GM10266 (cell line): ENCODE measurements around the gene KRTAP3-2.

Experiments
- DNase-seq: peaks from one replicate; pipeline ENCODE4 v3.0.0; 2012; ENCODE audit errors: extremely low spot score
- TF ChIP-seq, protein P1 (sequence below): IDR thresholded peaks from 2 replicates; pipeline ENCODE4 v1.5.1; 2012; ENCODE audit warnings: mild to moderate bottlenecking, low read depth; ENCODE audit not compliant: control insufficient read depth, insufficient read depth; ENCODE audit errors: missing control alignments

Gene KRTAP3-2

DNA sequence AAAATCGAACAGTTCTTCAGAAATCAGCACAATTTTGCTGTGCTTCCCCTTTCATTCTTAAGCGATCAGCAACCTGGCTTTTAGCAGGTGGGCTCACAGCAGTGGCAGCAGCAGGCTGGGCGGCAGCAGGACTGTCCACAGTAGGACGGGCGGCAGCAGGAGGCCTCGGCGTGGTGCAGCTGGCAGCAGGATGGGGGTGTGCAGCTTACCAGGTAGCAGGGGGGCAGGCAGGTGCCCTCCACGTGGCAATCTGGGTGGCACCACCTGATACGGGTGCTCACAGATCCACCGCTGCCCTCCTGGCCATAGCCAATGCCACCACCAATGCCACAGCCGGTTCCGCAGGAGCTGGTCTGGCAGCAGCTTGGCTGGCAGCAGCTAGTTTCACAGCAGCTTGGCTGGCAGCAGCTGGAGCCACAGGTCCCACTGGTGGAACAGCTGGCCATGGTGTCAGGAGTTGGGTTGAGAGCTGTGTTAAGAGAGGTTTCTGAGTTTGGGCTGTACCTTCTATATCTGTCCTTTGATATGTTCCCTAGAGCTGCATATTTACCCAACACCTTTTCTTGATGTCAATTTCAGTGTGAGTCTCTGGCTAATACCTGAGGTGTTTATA lies 30.0 kb upstream of the KRTAP3-2 start, which contains the start of gene KRTAP1-4:
Gene KRTAP1-4 (minus strand): TSS at position 563 of the 613 bp plus-strand sequence. CDS start 117 bp downstream, at position 446.
- no peak for DNase-seq
- TF ChIP-seq, protein P1, sequence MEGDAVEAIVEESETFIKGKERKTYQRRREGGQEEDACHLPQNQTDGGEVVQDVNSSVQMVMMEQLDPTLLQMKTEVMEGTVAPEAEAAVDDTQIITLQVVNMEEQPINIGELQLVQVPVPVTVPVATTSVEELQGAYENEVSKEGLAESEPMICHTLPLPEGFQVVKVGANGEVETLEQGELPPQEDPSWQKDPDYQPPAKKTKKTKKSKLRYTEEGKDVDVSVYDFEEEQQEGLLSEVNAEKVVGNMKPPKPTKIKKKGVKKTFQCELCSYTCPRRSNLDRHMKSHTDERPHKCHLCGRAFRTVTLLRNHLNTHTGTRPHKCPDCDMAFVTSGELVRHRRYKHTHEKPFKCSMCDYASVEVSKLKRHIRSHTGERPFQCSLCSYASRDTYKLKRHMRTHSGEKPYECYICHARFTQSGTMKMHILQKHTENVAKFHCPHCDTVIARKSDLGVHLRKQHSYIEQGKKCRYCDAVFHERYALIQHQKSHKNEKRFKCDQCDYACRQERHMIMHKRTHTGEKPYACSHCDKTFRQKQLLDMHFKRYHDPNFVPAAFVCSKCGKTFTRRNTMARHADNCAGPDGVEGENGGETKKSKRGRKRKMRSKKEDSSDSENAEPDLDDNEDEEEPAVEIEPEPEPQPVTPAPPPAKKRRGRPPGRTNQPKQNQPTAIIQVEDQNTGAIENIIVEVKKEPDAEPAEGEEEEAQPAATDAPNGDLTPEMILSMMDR, result no peak

DNA sequence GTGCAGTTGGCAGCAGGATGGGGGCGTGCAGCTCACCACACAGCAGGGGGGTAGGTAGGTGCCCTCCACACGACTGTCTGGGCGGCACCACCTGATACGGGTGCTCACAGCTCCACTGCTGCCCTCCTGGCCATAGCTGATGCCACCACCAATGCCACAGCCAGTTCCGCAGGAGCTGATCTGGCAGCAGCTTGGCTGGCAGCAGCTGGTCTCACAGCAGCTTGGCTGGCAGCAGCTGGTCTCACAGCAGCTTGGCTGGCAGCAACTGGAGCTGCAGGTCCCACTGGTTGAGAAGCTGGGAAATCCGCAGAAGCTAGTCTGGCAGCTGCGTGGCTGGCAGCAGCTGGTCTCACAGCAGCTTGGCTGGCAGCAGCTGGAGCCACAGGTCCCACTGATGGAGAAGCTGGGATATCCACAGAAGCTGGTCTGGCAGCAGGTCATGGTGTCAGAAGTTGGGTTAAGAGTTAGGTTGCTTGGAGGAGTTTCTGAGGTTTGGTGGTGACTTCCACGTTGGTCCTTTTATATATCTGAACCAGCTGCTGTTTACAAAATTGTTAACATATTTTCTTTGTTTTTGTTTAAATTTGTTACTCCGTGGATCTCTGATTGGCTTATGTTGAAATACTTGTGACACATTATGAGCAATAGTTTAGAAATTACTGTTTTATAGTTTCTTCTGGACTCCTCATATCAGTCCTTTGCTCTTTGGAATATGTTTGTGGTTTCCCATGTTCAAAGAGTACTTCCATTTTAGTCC lies 27.2 kb upstream of the KRTAP3-2 start, which contains the start of gene KRTAP1-5:
Gene KRTAP1-5 (minus strand): TSS at position 494 of the 757 bp plus-strand sequence. CDS start 53 bp downstream, at position 441.
- DNase-seq, result no peak
- TF ChIP-seq, protein P1, result no peak

DNA sequence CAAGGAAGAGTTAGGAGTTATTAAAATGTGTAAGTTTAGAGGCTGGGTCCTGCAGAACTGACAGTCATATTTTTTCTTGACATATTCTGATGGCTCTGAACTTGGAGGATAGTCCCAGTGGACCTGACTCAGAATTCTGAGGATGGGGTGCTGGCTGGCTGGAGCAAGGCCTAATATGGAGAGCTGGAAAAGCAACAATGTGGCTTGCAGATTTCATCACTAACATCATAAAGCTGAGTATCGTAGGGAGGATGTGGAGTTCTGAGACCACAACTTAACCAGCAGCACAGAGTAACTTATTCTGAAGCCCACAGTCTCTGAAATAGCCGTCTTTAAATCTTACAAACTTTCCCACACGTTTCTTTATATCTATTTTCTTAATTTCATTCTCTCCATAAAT lies 25.0 kb upstream of the KRTAP3-2 start:
- TF ChIP-seq, protein P1, result no peak

DNA sequence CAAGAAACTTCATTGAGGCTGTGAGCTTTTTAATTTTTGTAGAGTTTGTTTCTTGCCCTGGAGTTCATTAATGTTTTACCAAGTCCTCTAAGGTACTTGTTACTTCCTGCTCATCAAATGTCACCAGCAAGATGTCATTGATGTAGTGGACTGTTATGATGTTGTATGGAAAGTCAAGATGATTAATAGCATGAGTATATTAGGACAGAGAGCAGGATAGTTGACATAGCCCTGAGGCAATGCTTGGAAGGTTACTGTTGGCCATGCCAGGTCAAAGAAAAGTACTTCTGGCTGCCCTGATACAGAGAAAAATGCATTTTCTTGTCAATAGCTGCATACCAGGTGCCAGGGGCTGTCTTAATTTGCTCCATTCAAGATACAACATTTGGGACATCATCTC lies 20.6 kb upstream of the KRTAP3-2 start:
- TF ChIP-seq, protein P1, result no peak
- DNase-seq, result no peak

More for the DNA sequence above, 25.0 kb upstream of the KRTAP3-2 start:
- no peak for DNase-seq

DNA sequence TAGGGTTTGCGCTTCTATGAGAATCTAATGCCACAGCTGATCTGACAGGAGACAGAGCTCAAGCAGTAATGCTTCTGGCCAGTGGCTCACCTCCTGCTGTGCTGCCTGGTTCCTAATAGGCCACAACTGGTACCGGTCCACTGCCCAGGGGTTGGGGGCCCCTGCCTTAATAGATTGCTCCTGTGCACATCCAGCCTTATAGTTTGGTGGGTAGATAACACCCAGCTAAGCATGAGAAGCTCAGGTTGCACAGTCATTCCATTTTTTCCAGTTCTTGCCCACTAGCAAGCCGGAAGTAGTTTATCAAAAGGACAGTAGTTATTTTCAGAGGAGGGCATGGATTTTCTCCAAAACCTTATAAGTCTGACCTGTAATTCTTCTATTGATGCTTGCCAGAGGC lies 19.7 kb upstream of the KRTAP3-2 start:
- DNase-seq, result no peak
- TF ChIP-seq, protein P1, result no peak

DNA sequence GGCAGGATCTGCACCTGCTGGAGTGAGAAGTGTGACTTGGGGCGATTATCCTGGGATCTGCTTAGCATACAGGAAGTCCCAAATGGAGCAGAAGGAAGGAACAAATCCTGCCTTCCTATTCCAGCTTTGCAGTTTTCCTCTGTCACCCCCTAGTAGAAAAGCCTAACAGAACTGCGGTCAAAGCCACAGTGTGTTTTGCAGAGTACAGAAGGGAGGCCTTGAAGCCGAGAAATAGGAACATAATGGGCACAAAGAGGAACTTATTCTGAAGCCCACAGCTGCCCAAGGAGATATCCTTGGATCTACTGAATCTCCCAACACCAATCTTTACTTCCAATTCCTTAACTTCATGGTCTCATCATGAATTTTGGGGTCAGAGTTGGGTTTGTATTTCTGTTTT lies 18.8 kb upstream of the KRTAP3-2 start:
- TF ChIP-seq, protein P1, result no peak
- no peak for DNase-seq
